CD4-positive, alpha-beta T cell treated with Interleukin-12 subunit alpha and Interleukin-12 subunit beta, for 1 hour (primary cell): ENCODE results near the gene PTMA.
"Not testable (repeated sequence)": the region's sequence is repeated elsewhere in the genome, so short reads cannot be mapped to it uniquely, and the experiment has no call there.

Experiments used
- DNase-seq: peaks from one replicate; pipeline ENCODE4 v3.0.0-alpha.2; 2020

The PTMA gene

DNA sequence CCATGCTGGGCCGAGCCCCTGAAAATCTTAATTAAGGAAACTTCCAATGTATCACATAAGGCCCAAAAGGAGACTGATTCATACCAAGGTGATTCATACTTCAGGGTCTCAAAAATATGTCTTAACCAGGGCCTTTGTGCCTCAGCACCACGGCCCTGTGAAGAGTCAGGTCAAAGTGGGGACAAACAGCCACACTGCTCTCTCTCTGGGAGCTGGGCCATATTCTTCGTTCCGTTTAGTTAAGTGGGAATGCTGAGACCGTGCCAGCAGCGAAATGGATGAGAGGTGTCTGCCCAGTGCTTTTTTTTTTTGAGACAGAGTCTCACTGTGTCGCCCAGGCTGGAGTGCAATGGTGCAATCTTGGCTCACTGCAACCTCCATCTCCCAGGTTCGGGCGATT, 9.3 kb upstream of the PTMA start:
- DNase-seq = no peak

DNA sequence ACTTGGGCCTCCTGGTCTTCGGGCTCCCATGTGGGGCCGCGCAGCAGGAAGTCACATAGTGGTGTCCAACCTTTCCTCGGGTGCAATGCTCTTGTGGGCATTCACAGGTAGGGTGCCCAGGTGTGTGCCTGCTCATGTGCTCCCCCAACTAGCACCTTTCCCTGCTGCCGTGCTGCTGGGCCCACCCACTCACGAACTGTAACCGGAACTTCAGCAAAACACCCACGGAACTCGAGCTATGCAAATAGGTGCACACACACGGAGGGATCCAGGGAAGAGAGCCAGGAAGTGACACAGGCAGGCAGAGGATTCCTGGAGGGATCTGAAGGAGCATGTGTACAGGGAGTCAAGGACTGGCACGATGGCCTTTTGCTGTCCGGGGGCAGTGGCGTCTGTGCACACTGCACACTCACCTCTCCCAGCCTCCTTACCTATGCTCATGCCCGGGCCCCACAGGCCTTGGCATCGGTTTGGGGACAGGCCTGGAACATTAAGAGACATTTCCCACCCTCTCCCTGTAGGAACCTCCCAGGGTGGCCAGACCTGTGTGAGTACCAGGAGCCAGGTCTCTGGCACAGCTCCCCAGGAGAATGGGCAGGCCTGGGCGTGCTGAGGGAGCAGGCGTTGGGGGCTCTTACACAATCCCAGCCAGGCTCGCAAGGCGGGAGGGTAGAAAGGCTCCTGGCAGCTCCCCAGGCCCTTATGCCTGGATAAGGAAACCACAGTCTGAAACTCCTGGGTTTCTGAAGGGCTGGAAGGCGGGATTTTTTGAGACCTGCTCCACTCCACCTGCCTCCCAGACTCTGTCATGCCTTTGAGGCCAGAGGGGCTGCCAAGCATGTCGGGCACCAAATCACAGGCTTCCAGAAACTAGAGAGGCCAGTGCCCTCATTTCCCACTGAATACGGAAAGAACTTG, 6.6 kb upstream of the PTMA start:
- no peak for DNase-seq

GRCh38 chr2:231704017-231704416, 4.3 kb upstream of the PTMA start:
- no peak for DNase-seq

- DNase-seq = peak; percentile 98
These were observed 1.3 kb upstream of the PTMA start for GRCh38 chr2:231706731-231707624.

GRCh38 chr2:231707625-231707926, 749 bp upstream of the PTMA start:
- no peak for DNase-seq

DNA sequence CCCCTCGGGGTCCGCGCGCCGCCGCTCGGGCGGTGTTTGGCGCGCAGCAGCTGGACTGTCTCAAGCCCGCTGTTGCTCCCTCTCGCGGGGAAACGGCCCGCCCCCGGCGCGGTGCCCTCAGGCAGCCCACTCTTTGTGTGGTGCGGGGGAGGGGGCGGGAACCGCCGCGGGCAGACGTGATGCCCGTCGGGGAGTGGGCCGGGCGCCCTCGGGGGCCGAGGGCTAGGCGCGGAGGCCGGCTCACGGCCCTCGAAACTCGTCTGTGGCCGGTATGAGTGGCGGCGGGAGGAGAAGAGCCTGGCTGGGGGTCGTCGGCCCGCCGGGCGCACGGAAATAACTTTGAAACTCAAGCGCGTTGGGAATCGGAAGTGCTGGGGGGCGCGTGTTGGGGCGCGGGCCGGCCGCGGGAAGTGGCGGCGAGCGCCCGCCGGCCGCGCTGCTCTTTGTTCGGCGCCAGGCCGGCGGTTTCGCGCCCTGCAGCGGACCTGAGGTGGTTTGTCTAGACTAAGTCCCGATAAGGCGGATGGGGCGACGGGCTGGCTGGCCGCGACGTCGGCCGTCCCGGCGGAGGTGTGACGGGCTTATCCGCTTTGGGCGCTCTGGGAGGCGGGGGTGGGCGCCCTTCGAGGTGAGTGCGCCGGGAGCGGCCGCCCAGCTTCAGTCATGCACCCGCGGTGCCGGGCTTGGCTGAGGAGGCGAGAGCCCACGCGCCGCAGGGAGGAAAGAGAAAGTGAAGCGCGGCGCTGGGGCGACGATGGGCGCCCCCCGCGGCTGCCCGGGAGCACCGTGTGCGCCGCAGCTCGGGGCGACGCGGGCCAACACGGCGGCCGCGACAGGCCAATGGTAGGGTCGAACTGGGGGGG, 679 bp downstream of the PTMA start:
- DNase-seq = peak; percentile 71

GRCh38 chr2:231709636-231709980, 1.3 kb downstream of the PTMA start:
- peak; percentile 49 for DNase-seq

GRCh38 chr2:231709981-231710798, 1.9 kb downstream of the PTMA start:
- DNase-seq = peak; percentile 88

DNA sequence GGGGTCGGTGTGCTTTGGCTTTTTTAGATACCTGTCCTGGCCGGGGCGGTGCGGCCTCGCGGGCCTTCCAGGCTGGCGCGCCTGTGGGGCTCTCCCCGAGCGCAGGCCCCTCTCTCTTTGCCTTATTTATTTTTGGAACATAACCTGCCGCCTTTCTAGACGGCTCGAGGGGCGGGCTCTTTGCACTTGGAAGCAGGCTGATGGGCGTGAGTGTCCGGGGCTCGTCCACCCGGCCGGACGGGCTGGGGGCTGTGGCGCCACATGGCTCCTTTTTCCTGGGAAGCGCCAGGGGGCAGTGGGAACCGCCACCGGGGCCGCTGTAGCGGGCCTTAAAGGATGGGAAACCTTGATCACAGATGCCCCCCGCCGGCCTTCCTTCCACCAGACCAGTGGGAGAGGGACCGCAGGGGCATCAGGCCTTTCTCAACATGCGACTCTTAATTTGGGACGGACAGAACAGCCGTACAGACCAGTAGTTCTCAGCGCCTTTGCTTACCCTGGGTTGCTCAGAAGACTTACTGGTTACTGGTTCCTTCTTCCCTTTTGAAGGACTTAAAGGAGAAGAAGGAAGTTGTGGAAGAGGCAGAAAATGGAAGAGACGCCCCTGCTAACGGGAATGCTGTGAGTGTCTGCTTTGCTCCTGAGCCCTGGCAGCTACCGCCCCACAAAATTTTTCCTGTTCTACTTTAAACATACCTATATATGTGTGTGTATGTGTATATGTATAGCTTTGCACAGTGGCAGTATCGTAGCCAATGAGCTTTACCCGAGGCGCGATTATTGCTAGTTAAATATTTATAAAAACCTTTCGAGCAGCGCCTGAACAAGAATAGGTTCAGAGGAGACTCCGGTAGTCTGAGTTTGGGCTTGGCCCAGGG, 2.7 kb downstream of the PTMA start:
- DNase-seq = peak; percentile 27

DNA sequence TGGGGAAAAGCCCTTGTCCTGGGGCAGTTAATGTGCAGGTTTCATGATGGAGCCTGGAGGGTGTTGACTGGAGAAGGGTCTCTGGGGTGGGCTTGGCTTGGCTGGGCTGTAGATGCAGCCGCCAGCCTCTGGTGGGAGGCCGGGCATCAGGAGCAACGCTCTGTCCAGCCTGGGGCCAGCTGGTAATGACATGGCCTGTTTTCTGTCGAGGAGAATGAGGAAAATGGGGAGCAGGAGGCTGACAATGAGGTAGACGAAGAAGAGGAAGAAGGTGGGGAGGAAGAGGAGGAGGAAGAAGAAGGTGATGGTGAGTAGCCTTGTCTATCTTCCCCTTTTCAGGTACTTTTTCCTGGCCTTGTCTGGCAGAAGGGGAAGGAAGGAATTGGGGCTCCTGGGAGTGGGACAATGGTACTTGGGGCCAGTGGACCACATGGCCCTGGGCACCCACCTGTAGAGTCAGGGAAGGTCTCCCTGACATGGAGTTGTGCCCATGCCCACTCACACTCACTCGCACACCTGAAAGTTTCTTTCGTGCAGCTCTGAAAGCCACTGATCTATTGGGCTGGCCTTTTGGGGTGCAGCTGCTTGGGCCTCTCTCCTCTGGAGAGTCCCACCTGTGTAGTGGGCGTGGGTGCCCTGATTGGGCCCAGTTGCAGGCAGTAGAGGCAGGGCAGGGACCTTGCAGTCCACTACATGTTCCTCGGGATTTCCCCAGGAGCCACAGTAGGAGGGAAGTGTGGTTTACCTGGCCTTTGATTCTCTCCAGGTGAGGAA, 3.5 kb downstream of the PTMA start:
- peak; percentile 57 for DNase-seq

DNA sequence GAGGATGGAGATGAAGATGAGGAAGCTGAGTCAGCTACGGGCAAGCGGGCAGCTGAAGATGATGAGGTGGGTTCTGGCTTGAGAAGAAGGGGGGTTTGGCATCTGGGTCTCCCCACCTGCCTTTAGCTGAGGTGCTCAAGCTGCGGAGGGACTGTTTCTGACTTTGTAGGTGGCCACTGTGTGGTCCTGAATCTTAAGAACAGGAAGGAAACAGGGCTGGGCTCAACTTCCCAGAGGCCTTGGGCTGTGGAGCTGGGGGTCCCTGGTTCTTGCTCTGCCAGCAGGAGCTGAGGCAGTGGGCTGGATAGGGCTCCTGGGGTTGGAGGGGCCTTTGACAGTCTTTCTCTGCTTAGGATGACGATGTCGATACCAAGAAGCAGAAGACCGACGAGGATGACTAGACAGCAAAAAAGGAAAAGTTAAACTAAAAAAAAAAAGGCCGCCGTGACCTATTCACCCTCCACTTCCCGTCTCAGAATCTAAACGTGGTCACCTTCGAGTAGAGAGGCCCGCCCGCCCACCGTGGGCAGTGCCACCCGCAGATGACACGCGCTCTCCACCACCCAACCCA, 4.2 kb downstream of the PTMA start:
- peak; percentile 47 for DNase-seq

- DNase-seq = not testable (repeated sequence)
These were observed 5.0 kb downstream of the PTMA start for GRCh38 chr2:231713406-231713729.

GRCh38 chr2:231713730-231714638, 5.7 kb downstream of the PTMA start:
- peak; percentile 91 for DNase-seq

DNA sequence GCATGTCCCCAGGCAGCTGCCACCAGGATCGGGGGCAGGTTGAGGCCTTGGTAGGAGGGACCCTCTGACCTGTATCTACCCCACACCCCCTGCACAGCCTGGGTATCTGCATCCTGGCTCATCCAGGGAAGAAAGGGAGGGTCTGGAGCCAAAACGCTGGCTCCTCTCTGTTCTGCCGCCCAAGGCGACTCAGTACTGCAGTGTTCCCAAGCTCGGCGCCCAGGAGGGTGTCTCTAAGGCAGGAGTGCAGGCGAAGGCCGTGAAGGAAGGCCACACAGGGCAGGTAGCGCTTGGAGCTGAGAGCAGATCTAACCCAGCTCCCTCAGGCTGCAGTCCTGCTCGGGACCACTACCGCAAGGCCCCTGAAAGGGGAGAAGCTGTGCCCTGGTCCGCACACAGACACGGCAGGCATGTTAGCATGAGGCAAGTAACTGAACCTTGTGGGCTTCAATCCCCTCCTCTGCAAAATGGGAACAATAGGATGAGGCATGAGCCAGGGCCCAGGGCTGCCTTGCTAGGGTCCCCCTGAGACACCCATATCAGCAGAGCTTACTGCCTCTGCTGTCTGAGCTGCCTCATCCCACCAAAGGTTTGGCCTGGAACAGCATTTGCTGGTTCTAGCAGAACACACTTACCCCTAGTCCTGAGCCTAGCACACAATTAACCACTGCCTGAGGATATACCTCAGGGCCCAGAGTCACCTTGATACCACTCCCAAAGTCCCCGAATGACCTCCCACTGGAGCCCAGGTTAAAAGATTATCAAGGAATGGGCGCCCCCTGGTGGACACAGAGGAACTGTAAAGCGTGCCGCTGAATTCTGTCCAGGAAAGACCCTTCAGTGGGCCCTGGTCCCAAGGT, 6.5 kb downstream of the PTMA start:
- DNase-seq = peak; percentile 83

DNA sequence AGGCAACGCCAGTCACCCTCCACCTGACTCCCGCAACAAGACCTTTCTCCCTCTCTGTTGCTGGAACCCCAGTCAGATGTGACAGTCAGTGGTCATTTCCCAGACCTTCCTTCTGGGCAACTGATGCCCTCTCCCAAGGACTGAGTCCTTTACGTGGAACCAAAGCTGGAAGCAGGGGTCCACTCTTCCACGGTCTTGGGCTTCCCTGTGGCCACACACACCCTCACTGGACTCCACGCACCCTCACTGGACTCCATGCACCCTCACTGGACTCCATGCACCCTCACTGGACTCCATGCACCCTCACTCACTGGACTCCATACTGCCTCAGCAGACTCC, 7.1 kb downstream of the PTMA start:
- no peak for DNase-seq

GRCh38 chr2:231715988-231716616, 7.8 kb downstream of the PTMA start:
- peak; percentile 24 for DNase-seq

GRCh38 chr2:231716666-231717280, 8.4 kb downstream of the PTMA start:
- no peak for DNase-seq
